ENCODE data around the gene DYRK1B. TPM values are rescaled to one million over a fixed set of nuclear protein-coding genes. Genes with fewer than 3 reads are reported as not detected.

DYRK1B gene
- total and polyA plus RNA-seq, 4 donors: 7.9 to 25.6 (median 20.8) TPM

GRCh38 chr19:39847525-39847924 is 13.6 kb upstream of the DYRK1B start:
- Histone ChIP-seq H3K36me3 (ENCODE audit: control insufficient read depth in 4 of 4, insufficient read depth in 4 of 4, low read length in 4 of 4) (no peaks in the 10 kb centered on the region), H3K4me1 (ENCODE audit: control insufficient read depth in 5 of 5, insufficient read depth in 5 of 5, low read length in 5 of 5) (peaks cover 11 to 28% (median 15%) of the 10 kb centered on the region in 5 donors), H3K9ac (ENCODE audit: insufficient read depth in 1 of 2, low read length in 2 of 2) (no peak overlapping the region), H3K4me3 (no peak overlapping the region), H3K27me3 (ENCODE audit: control insufficient read depth in 3 of 3, insufficient read depth in 3 of 3, low read length in 2 of 3) (no peaks in the 10 kb centered on the region), H3K27ac (ENCODE audit: low read depth in 1 of 2, low read length in 1 of 2) (no peak overlapping the region), H3K9me3 (ENCODE audit: control insufficient read depth in 4 of 4, insufficient read depth in 3 of 4, low read length in 3 of 4) (no peaks in the 10 kb centered on the region)
- no peak for TF ChIP-seq CTCF (IDR thresholded peaks at IDR 0.05; ENCODE audit: control extremely low read depth, extremely low read depth)
- ATAC-seq (ENCODE audit: insufficient read depth, low FRiP score): no peak
- 81 to 91% methylated on average over 6 of the region's 6 CpGs for WGBS, 2 donors
- DNase-seq: no peak

DNA sequence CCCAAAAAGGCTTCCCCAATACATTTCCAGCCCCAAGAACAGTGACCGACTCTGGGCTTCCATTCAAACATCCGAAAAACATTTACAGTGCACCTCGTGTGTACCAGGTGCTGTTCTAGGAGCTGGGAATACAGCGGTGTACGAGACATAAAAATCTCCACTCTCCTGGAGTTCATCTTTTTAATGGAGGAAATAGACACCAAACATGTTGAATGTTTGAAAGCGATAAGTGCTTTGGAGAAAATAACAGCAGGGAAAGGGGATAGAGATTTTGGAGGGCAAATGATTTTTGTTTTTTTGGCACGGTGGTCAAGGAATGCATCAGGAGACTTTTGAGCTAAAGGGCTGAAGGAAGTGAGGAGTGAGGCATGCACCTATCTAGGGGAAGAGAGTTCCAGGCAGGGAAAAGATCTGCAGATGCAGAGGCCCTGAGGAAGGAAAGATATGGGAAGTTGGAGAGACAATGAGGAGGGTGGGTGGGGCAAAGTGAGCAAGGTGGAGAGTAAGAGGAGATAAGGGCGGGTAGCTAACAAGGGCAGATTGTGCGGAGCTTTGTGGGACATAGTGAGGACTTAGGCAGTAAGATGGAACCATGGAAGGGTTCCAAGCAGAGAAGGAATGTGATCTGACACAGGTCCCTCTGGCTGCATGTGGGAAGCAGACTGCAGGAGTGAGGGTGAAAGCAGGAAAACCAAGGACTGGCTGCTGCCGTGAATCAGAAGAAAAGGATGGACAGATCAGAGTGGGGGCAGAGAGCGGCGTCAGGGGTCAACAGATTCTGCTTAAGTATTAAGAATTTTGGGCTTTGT is 12.9 kb upstream of the DYRK1B start:
- no peak for DNase-seq
- no peak for ATAC-seq (ENCODE audit: insufficient read depth, low FRiP score)
- H3K4me1 ChIP-seq (ENCODE audit: control insufficient read depth in 5 of 5, insufficient read depth in 5 of 5, low read length in 5 of 5): peaks cover 11 to 28% (median 15%) of the 10 kb centered on the region in 5 donors

DNA sequence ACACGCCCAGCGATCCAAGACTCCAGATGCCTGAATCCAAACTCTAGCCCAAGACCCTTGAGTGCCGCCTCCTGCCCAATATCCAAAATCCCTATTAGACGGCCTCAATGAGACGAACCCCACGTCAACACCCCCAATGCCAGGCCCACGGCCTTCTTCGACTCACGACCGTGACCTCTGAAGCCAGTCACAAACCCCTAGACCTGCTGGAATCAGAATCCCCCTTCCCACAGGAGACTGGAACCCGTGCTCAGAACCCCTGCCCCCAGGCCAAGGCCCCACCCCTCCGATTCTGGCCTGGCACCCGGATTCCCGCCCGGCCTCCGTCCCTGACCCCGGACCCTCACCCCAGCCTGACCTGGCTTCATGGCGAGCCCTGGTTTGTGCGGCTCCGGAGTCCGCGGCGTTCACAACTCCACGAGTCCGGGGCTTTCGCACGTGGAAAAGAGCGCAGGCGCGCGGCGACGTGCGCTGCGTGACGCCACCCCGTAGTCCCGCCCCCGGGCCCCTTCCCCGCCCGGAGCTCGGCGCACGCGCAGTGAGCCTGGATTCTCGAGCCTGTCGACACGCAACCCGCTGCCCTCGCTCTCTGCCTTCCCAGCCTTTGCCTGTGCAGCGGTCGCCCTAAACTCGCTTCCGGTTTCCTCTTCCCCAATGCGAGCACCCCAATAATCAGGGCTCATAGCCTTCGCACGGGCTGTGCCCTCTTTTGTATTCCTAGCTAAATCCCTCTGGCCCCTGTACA is 12.1 kb upstream of the DYRK1B start, which contains the start of gene FBL:
Gene FBL (minus strand): TSS at position 447 of the 745 bp plus-strand sequence. CDS start 79 bp downstream, at position 368.
- H3K9me3 ChIP-seq (ENCODE audit: control insufficient read depth in 4 of 4, insufficient read depth in 3 of 4, low read length in 3 of 4): no peaks in the 10 kb centered on the region
- H3K4me1 ChIP-seq (ENCODE audit: control insufficient read depth in 5 of 5, insufficient read depth in 5 of 5, low read length in 5 of 5): peaks cover 11 to 28% (median 15%) of the 10 kb centered on the region in 5 donors
- ATAC-seq (ENCODE audit: insufficient read depth, low FRiP score) (peak; percentile 91), DNase-seq (peak; percentile 95 to 96 (median 96))
- WGBS, 2 donors: 0% methylated on average over 57 of the region's 57 CpGs
- no peak for TF ChIP-seq CTCF (IDR thresholded peaks at IDR 0.05; ENCODE audit: control extremely low read depth, extremely low read depth)
- peak within 1 kb of the TSS; percentile 78 for H3K4me3 ChIP-seq
- no peaks in the 10 kb centered on the region for H3K36me3 ChIP-seq (ENCODE audit: control insufficient read depth in 4 of 4, insufficient read depth in 4 of 4, low read length in 4 of 4)
- peak within 1 kb of the TSS; percentile 80 to 95 for H3K27ac ChIP-seq (ENCODE audit: low read depth in 1 of 2, low read length in 1 of 2)
- no peaks in the 10 kb centered on the region for H3K27me3 ChIP-seq (ENCODE audit: control insufficient read depth in 3 of 3, insufficient read depth in 3 of 3, low read length in 2 of 3)
- H3K9ac ChIP-seq (ENCODE audit: insufficient read depth in 1 of 2, low read length in 2 of 2): peak within 1 kb of the TSS; percentile 84 to 89

More for the DNA sequence above, 12.9 kb upstream of the DYRK1B start:
- 47 to 51% methylated on average over 12 of the region's 12 CpGs for WGBS, 2 donors
- Histone ChIP-seq H3K27me3 (ENCODE audit: control insufficient read depth in 3 of 3, insufficient read depth in 3 of 3, low read length in 2 of 3) (no peaks in the 10 kb centered on the region), H3K4me3 (peak overlapping the region; percentile 24), H3K36me3 (ENCODE audit: control insufficient read depth in 4 of 4, insufficient read depth in 4 of 4, low read length in 4 of 4) (no peaks in the 10 kb centered on the region), H3K9me3 (ENCODE audit: control insufficient read depth in 4 of 4, insufficient read depth in 3 of 4, low read length in 3 of 4) (no peaks in the 10 kb centered on the region), H3K27ac (ENCODE audit: low read depth in 1 of 2, low read length in 1 of 2) (peak overlapping the region; percentile 80 to 95), H3K9ac (ENCODE audit: insufficient read depth in 1 of 2, low read length in 2 of 2) (peak overlapping the region in 1 of 2 donors; percentile 89)
- no peak for TF ChIP-seq CTCF (IDR thresholded peaks at IDR 0.05; ENCODE audit: control extremely low read depth, extremely low read depth)
